B cell (primary cell): ENCODE data around the gene FAM117B. TPM values are rescaled to one million over a fixed set of nuclear protein-coding genes. Genes with fewer than 3 reads are reported as not detected.

Experiments
- ATAC-seq: fragments of 200-7000 bp; cut with Tn5 transposase; one replicate; pipeline ENCODE4 v1.10.0; 2021; ENCODE audit warnings: low read depth, mild to moderate bottlenecking, moderate number of reproducible peaks, moderate library complexity
- CTCF ChIA-PET: fragments of 350-600 bp; sonication (Branson Sonifier 250); formaldehyde crosslinking; loops from one replicate; lab custom pipeline; 2021; ENCODE audit warnings: antibody characterized with exemption, inconsistent platforms; lab: Charles Lee
- POLR2A ChIA-PET: fragments of 350-600 bp; sonication (Branson Sonifier 250); formaldehyde crosslinking; loops from one replicate; lab custom pipeline; 2021; ENCODE audit warnings: antibody characterized with exemption; lab: Charles Lee
- DNase-seq: peaks from one replicate; pipeline ENCODE4 v3.0.0; 2013
- H2AFZ ChIP-seq: 2 replicates; pipeline ENCODE4 v1.6.1; 2012; ENCODE audit warnings: mild to moderate bottlenecking, low read depth, low read length; ENCODE audit not compliant: insufficient read depth, poor library complexity, severe bottlenecking
- H3K27ac ChIP-seq, 2 donors: 1 replicate in 1 of 2; 2 replicates in 1 of 2; pipeline ENCODE4 v1.5.1; 2012 to 2013; ENCODE audit warnings: low read length in 2 of 2, mild to moderate bottlenecking in 2 of 2, moderate library complexity in 1 of 2
- H3K27me3 ChIP-seq, 4 experiments: fragments of 200-600 bp in 1 of 4; sonication (generic) in 1 of 4; replicated peaks in 1 of 4; 1 replicate in 2 of 4; 2 replicates in 2 of 4; pipeline versions ENCODE4 v1.6.1 to v1.7.0; 2013 to 2016; ENCODE audit warnings: low read length in 3 of 4, mild to moderate bottlenecking in 2 of 4, mixed read lengths in 1 of 4, moderate library complexity in 1 of 4; ENCODE audit not compliant: insufficient read depth in 4 of 4, control insufficient read depth in 3 of 4; ENCODE audit errors: control extremely low read depth in 1 of 4
- H3K36me3 ChIP-seq, 2 experiments: replicated peaks in 1 of 2; 1 replicate in 1 of 2; 2 replicates in 1 of 2; pipeline versions ENCODE4 v1.6.1 to v1.7.1; 2013; ENCODE audit warnings: low read length in 1 of 2; ENCODE audit not compliant: insufficient read depth in 2 of 2, control insufficient read depth in 1 of 2; ENCODE audit errors: control extremely low read depth in 1 of 2, extremely low read depth in 1 of 2
- H3K4me1 ChIP-seq, 2 donors: fragments of 200-600 bp in 1 of 2; sonication (generic) in 1 of 2; 1 replicate in 1 of 2; 2 replicates in 1 of 2; pipeline versions ENCODE4 v1.5.1 to v1.6.1; 2013 to 2017; ENCODE audit warnings: low read length in 2 of 2; ENCODE audit not compliant: control insufficient read depth in 2 of 2, insufficient read depth in 2 of 2
- H3K4me2 ChIP-seq: replicated peaks from 2 replicates; pipeline ENCODE3; 2012; ENCODE audit warnings: mild to moderate bottlenecking, low read depth, low read length; ENCODE audit not compliant: poor library complexity, severe bottlenecking
- H3K4me3 ChIP-seq, 5 experiments: fragments of 200-600 bp in 1 of 5; sonication (generic) in 1 of 5; 1 replicate in 3 of 5; 2 replicates in 2 of 5; pipeline versions ENCODE4 v1.5.1 to v1.7.0; 2011 to 2016; ENCODE audit warnings: low read length in 4 of 5, mild to moderate bottlenecking in 4 of 5, low read depth in 2 of 5, control low read depth in 1 of 5, moderate library complexity in 1 of 5; ENCODE audit not compliant: insufficient read depth in 1 of 5; ENCODE audit errors: control extremely low read depth in 1 of 5, extremely low read depth in 1 of 5
- H3K79me2 ChIP-seq: fragments of 200-600 bp; sonication (generic); one replicate; pipeline ENCODE4 v1.6.0; 2016; ENCODE audit warnings: low read length; ENCODE audit not compliant: control insufficient read depth, insufficient read depth
- H3K9ac ChIP-seq: fragments of 200-600 bp; sonication (generic); 2 replicates; pipeline ENCODE4 v1.6.1; 2017; ENCODE audit warnings: mild to moderate bottlenecking, low read length, moderate library complexity
- H3K9me3 ChIP-seq, 3 donors: one replicate each; pipeline versions ENCODE4 v1.6.1 to v1.7.1; 2013; ENCODE audit warnings: low read length in 2 of 3; ENCODE audit not compliant: control insufficient read depth in 2 of 3, insufficient read depth in 1 of 3; ENCODE audit errors: control extremely low read depth in 1 of 3
- H4K20me1 ChIP-seq: 2 replicates; pipeline ENCODE4 v1.6.0; 2012; ENCODE audit warnings: mild to moderate bottlenecking, low read length; ENCODE audit not compliant: insufficient read depth, control insufficient read depth, poor library complexity, severe bottlenecking
- H3K27ac Mint-ChIP-seq: one replicate; pipeline ENCODE4 v1.8.0; 2021; ENCODE audit warnings: mixed read lengths
- H3K27me3 Mint-ChIP-seq: one replicate; pipeline ENCODE4 v1.8.0; 2021; ENCODE audit warnings: mixed read lengths
- H3K4me1 Mint-ChIP-seq: one replicate; pipeline ENCODE4 v1.8.0; 2021; ENCODE audit warnings: mixed read lengths
- H3K4me3 Mint-ChIP-seq: one replicate; pipeline ENCODE4 v1.8.0; 2021; ENCODE audit warnings: mixed read lengths
- H3K9me3 Mint-ChIP-seq: one replicate; pipeline ENCODE4 v1.8.0; 2022; ENCODE audit warnings: mixed read lengths; ENCODE audit not compliant: insufficient read depth
- EZH2 ChIP-seq: IDR thresholded peaks from 2 replicates; pipeline ENCODE4 v1.6.1; 2012; ENCODE audit warnings: borderline replicate concordance, low read depth, mild to moderate bottlenecking, moderate library complexity, low read length; ENCODE audit not compliant: insufficient read depth, poor library complexity, severe bottlenecking
- WGBS: methylation state at CpG from one replicate; pipeline ENCODE4 v1.1.5; 2013; ENCODE audit warnings: missing lambda C conversion rate; ENCODE audit not compliant: insufficient coverage; 5-methylcytosine and 5-hydroxymethylcytosine counted together
- intact Hi-C: fragments of 100-400 bp; cut with micrococcal nuclease; formaldehyde crosslinking; loops from one replicate; pipeline ENCODE4 v1.10.0; 2022
- polyA plus RNA-seq: library from polyadenylated mRNA; depleted of rRNA; stranded (reverse); fragments of >200 nt; gene quantifications from 2 replicates; pipeline ENCODE4 v1.2.3, GENCODE V29; 2012
- total RNA-seq, 2 donors: library from RNA; stranded (reverse); fragments of 120-200 nt in 1 of 2; gene quantifications; 1 replicate in 1 of 2; 2 replicates in 1 of 2; pipeline versions ENCODE4 v1.2.3 to v1.2.4, GENCODE V29; 2013 to 2022
- TF ChIP-seq, protein P1 (sequence below): fragments of 200-600 bp; IDR thresholded peaks from one replicate; pipeline ENCODE4 v1.8.0; 2022; ENCODE audit warnings: antibody characterized with exemption, mild to moderate bottlenecking

The FAM117B gene
- total and polyA plus RNA-seq, 2 donors (not counting 1 experiment from before 2014, with no cell fraction given), result 11.5 to 50.1 TPM

DNA sequence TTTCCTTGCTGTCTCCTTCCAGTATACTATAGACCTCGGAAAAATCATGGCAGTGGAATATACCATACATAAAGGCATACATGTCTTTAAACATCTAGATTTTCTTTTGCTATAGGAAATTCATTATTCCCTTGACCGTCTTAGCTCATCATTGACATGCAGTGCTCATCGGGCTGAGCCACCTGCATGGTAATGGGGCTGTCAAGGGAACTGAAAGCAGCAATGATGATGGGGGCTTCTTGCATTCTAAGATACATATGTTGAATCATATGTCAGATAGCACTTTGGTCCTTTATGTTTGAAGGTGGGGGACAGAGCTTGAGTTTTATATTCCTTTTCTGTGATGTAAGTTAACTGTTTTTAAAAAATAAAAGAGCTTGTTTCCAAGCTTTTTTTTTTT is 130.2 kb downstream of the FAM117B start:
- no peak overlapping the region for H2AFZ ChIP-seq
- 14% methylated on average over 1 of the region's 3 CpGs for WGBS
- no peak for ATAC-seq
- intact Hi-C loops, result loop anchor here (5.0 kb wide), 1 partner anchor 178 kb away; no protein-coding TSS in a partner anchor
- H3K9me3 ChIP-seq, result no peaks in the 10 kb centered on the region
- Mint-ChIP-seq H3K27me3 (no peaks in the 10 kb centered on the region), H3K27ac (no peak overlapping the region), H3K9me3 (no peaks in the 10 kb centered on the region), H3K4me1 (peaks cover 24% of the 10 kb centered on the region), H3K4me3 (no peak overlapping the region)
- H4K20me1 ChIP-seq, result no peaks in the 10 kb centered on the region
- H3K36me3 ChIP-seq, result peaks cover 1 to 45% of the 10 kb centered on the region in 2 experiments
- H3K79me2 ChIP-seq, result no peaks in the 10 kb centered on the region
- no peaks in the 10 kb centered on the region for H3K27me3 ChIP-seq
- H3K4me1 ChIP-seq, result peaks cover 0 to 11% of the 10 kb centered on the region in 2 donors
- H3K4me2 ChIP-seq, result no peak overlapping the region
- H3K9ac ChIP-seq, result no peak overlapping the region
- TF ChIP-seq, protein P1, sequence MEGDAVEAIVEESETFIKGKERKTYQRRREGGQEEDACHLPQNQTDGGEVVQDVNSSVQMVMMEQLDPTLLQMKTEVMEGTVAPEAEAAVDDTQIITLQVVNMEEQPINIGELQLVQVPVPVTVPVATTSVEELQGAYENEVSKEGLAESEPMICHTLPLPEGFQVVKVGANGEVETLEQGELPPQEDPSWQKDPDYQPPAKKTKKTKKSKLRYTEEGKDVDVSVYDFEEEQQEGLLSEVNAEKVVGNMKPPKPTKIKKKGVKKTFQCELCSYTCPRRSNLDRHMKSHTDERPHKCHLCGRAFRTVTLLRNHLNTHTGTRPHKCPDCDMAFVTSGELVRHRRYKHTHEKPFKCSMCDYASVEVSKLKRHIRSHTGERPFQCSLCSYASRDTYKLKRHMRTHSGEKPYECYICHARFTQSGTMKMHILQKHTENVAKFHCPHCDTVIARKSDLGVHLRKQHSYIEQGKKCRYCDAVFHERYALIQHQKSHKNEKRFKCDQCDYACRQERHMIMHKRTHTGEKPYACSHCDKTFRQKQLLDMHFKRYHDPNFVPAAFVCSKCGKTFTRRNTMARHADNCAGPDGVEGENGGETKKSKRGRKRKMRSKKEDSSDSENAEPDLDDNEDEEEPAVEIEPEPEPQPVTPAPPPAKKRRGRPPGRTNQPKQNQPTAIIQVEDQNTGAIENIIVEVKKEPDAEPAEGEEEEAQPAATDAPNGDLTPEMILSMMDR, result no peak
- no peak for TF ChIP-seq EZH2
- POLR2A ChIA-PET, result interaction anchor here (0.5 to 0.7 kb wide), 2 partner anchors 30 to 90 kb away, joined by 3 to 4 read pairs; no protein-coding TSS in a partner anchor
- DNase-seq, result no peak
- H3K27ac ChIP-seq, result peak overlapping the region in 1 of 2 donors; percentile 40
- H3K4me3 ChIP-seq, result no peak overlapping the region
- CTCF ChIA-PET, result interaction anchor here (2.0 kb wide), 1 partner anchor 176 kb away, joined by 12 read pairs; no protein-coding TSS in a partner anchor

DNA sequence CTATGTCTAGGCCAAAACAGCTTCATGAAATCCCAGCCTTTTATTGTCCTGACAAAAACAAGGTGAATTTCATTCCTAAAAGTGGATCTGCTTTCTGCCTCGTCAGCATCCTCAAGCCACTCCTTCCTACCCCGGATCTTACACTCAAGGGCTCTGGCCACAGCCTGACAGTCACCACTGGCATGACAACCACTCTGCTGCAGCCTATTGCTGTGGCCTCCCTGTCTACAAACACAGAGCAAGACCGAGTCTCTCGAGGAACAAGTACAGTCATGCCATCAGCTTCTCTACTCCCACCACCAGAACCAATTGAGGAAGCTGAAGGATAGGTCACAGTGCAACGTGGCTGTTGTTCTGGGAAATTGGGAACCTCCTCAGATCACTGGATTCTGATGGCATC is 130.7 kb downstream of the FAM117B start:
- no peak overlapping the region for H3K27ac ChIP-seq
- no peak overlapping the region for H3K4me3 ChIP-seq
- intact Hi-C loops, result no loop called here
- Mint-ChIP-seq H3K27me3 (no peaks in the 10 kb centered on the region), H3K4me1 (peaks cover 24% of the 10 kb centered on the region), H3K9me3 (no peaks in the 10 kb centered on the region), H3K27ac (peak overlapping the region; percentile 39), H3K4me3 (no peak overlapping the region)
- DNase-seq, result no peak
- no peak overlapping the region for H3K4me2 ChIP-seq
- no peaks in the 10 kb centered on the region for H4K20me1 ChIP-seq
- H3K4me1 ChIP-seq, result peaks cover 0 to 11% of the 10 kb centered on the region in 2 donors
- peaks cover 1 to 44% of the 10 kb centered on the region in 2 experiments for H3K36me3 ChIP-seq
- H3K27me3 ChIP-seq, result no peaks in the 10 kb centered on the region
- H2AFZ ChIP-seq, result no peak overlapping the region
- H3K79me2 ChIP-seq, result no peaks in the 10 kb centered on the region
- no peak overlapping the region for H3K9ac ChIP-seq
- ChIA-PET CTCF (interaction anchor here (2.0 kb wide), 1 partner anchor 177 kb away, joined by 12 read pairs; no protein-coding TSS in a partner anchor), POLR2A (interaction anchor here (0.7 kb wide), 1 partner anchor 29 kb away, joined by 3 read pairs; no protein-coding TSS in a partner anchor)
- TF ChIP-seq, protein P1, result no peak
- TF ChIP-seq EZH2, result no peak
- WGBS, result 82% methylated on average over 4 of the region's 5 CpGs
- ATAC-seq, result no peak
- no peaks in the 10 kb centered on the region for H3K9me3 ChIP-seq
